HG03064 (cell line): ENCODE data around the gene ZNF189.

Experiments used
- ATAC-seq: cut with Tn5 transposase; IDR thresholded peaks from one replicate; pipeline ENCODE4 v1.9.1; 2021; ENCODE audit warnings: low read depth; ENCODE audit not compliant: unreplicated experiment

ZNF189 gene

GRCh38 chr9:101398068-101398929 is at the start of gene ZNF189, which contains the start of gene MRPL50:
ZNF189 (plus strand) TSS chr9:101398851; CDS start chr9:101399157, 306 bp downstream.
MRPL50 (minus strand) TSS chr9:101398618; CDS start chr9:101398592, 26 bp downstream.
- peak; percentile 99 for ATAC-seq

GRCh38 chr9:101350285-101350684 is 48.4 kb upstream of the ZNF189 start:
- no peak for ATAC-seq

GRCh38 chr9:101352892-101353463 is 45.7 kb upstream of the ZNF189 start:
- ATAC-seq: no peak

GRCh38 chr9:101353683-101354082 is 45.0 kb upstream of the ZNF189 start:
- ATAC-seq: no peak

GRCh38 chr9:101354143-101354764 is 44.4 kb upstream of the ZNF189 start:
- ATAC-seq: no peak

- ATAC-seq: no peak
Measured at GRCh38 chr9:101354765-101355708, 43.6 kb upstream of the ZNF189 start.

GRCh38 chr9:101356619-101357018 is 42.0 kb upstream of the ZNF189 start:
- no peak for ATAC-seq

- ATAC-seq: no peak
Measured at GRCh38 chr9:101359679-101360078, 39.0 kb upstream of the ZNF189 start.

- no peak for ATAC-seq
Measured at GRCh38 chr9:101360647-101361046, 38.0 kb upstream of the ZNF189 start.

GRCh38 chr9:101362450-101362849 is 36.2 kb upstream of the ZNF189 start:
- no peak for ATAC-seq

- no peak for ATAC-seq
Measured at GRCh38 chr9:101365181-101365580, 33.5 kb upstream of the ZNF189 start.

- ATAC-seq: no peak
Measured at GRCh38 chr9:101366038-101366756, 32.5 kb upstream of the ZNF189 start.

- ATAC-seq: no peak
Measured at GRCh38 chr9:101367323-101367722, 31.3 kb upstream of the ZNF189 start.

- ATAC-seq: no peak
Measured at GRCh38 chr9:101369286-101369685, 29.4 kb upstream of the ZNF189 start.

- ATAC-seq: no peak
Measured at GRCh38 chr9:101369884-101370531, 28.6 kb upstream of the ZNF189 start.

- ATAC-seq: no peak
Measured at GRCh38 chr9:101371813-101372212, 26.8 kb upstream of the ZNF189 start.

GRCh38 chr9:101372327-101373118 is 26.1 kb upstream of the ZNF189 start:
- ATAC-seq: no peak

- ATAC-seq: no peak
Measured at GRCh38 chr9:101375546-101375945, 23.1 kb upstream of the ZNF189 start.
